A673 (cell line): Measurements from ENCODE around the gene GNAI2. TPM values are rescaled to one million over a fixed set of nuclear protein-coding genes. Genes with fewer than 3 reads are reported as not detected.

Experiments used
- BruUV-seq: library from RNA; stranded (reverse); fragments of 400-500 nt; replicated peaks from 2 replicates; lab custom pipeline; 2021; lab: Mats Ljungman, UMichigan
- CTCF ChIA-PET: fragments of 300-600 bp; sonication (Branson Sonifier 250); formaldehyde crosslinking; loops from one replicate; lab custom pipeline; 2022; ENCODE audit warnings: antibody characterized with exemption; lab: Charles Lee
- POLR2A ChIA-PET: fragments of 300-600 bp; sonication (Branson Sonifier 250); formaldehyde crosslinking; loops from one replicate; lab custom pipeline; 2022; ENCODE audit warnings: antibody characterized with exemption; ENCODE audit not compliant: low non-redundant PET; lab: Charles Lee
- DNase-seq: peaks from one replicate; pipeline ENCODE4 v3.0.0-alpha.2; 2015; ENCODE audit warnings: low spot score
- H3K27ac ChIP-seq: fragments of 200-600 bp; sonication (generic); 2 replicates; pipeline ENCODE4 v1.5.1; 2016; ENCODE audit warnings: mixed run types, low read depth, mild to moderate bottlenecking, mixed read lengths, antibody characterized with exemption, low read length; ENCODE audit not compliant: poor library complexity, severe bottlenecking
- H3K27me3 ChIP-seq: fragments of 200-600 bp; sonication (generic); replicated peaks from 2 replicates; pipeline ENCODE4 v1.6.1; 2017; ENCODE audit warnings: mixed run types, low read depth, mild to moderate bottlenecking, mixed read lengths, antibody characterized with exemption, low read length; ENCODE audit not compliant: insufficient read depth, poor library complexity
- H3K36me3 ChIP-seq: fragments of 200-600 bp; sonication (generic); 2 replicates; pipeline ENCODE4 v1.6.1; 2016; ENCODE audit warnings: mixed run types, mild to moderate bottlenecking, mixed read lengths, antibody characterized with exemption, low read length; ENCODE audit not compliant: insufficient read depth, poor library complexity, severe bottlenecking
- H3K4me1 ChIP-seq: fragments of 200-600 bp; sonication (generic); 2 replicates; pipeline ENCODE4 v1.6.1; 2017; ENCODE audit warnings: mixed run types, mild to moderate bottlenecking, mixed read lengths, antibody characterized with exemption, low read length; ENCODE audit not compliant: insufficient read depth, poor library complexity, severe bottlenecking
- H3K4me3 ChIP-seq: fragments of 200-600 bp; sonication (generic); 2 replicates; pipeline ENCODE4 v1.5.1; 2016; ENCODE audit warnings: low read depth, mixed run types, mild to moderate bottlenecking, mixed read lengths, low read length; ENCODE audit not compliant: poor library complexity, severe bottlenecking
- H3K9me3 ChIP-seq: fragments of 200-600 bp; sonication (generic); 2 replicates; pipeline ENCODE4 v1.6.1; 2016; ENCODE audit warnings: mixed run types, low read depth, mild to moderate bottlenecking, mixed read lengths, antibody characterized with exemption, low read length; ENCODE audit not compliant: poor library complexity, severe bottlenecking
- CTCF ChIP-seq: fragments of 300-800, 200-600 bp; sonication (generic); conservative IDR thresholded peaks from 2 replicates; pipeline ENCODE4 v1.5.1; 2017; ENCODE audit warnings: low read depth, mild to moderate bottlenecking, antibody characterized with exemption, low read length, moderate library complexity, mixed read lengths
- EZH2 ChIP-seq: fragments of 200-600 bp; sonication (generic); IDR thresholded peaks from 2 replicates; pipeline ENCODE4 v1.6.1; 2017; ENCODE audit warnings: borderline replicate concordance, low read depth, mild to moderate bottlenecking, mixed read lengths, antibody characterized with exemption, low read length; ENCODE audit not compliant: poor library complexity, severe bottlenecking
- intact Hi-C: fragments of 100-400 bp; cut with micrococcal nuclease; formaldehyde crosslinking; loops from one replicate; pipeline ENCODE4 v1.10.0; 2022; ENCODE audit not compliant: unreplicated experiment
- total RNA-seq: library from RNA; stranded (reverse); gene quantifications from 2 replicates; pipeline ENCODE4 v1.2.3, GENCODE V29; 2021

GNAI2 gene
- total RNA-seq, 1 experiment from 2014 or later: 115 TPM

- peak; percentile 30 for DNase-seq
- ChIA-PET POLR2A (no interaction called here), CTCF (interaction anchor here (0.6 kb wide), 1 partner anchor 83 kb away, joined by 9 read pairs; no protein-coding TSS in a partner anchor)
- Histone ChIP-seq H3K27me3 (no peaks in the 10 kb centered on the region), H3K4me3 (peak overlapping the region; percentile 76), H3K27ac (peak overlapping the region; percentile 77), H3K4me1 (peaks cover 14% of the 10 kb centered on the region), H3K9me3 (no peaks in the 10 kb centered on the region), H3K36me3 (no peaks in the 10 kb centered on the region)
- TF ChIP-seq CTCF: no peak
- intact Hi-C loops: no loop called here
- BruUV-seq: no TSS peak
Observed at GRCh38 chr3:50238549-50239026, 2.6 kb downstream of the GNAI2 start.

- Histone ChIP-seq H3K27me3 (no peaks in the 10 kb centered on the region), H3K9me3 (no peaks in the 10 kb centered on the region), H3K36me3 (no peaks in the 10 kb centered on the region), H3K27ac (peak overlapping the region; percentile 57), H3K4me1 (peaks cover 14% of the 10 kb centered on the region), H3K4me3 (no peak overlapping the region)
- ChIA-PET POLR2A (no interaction called here), CTCF (no interaction called here)
- BruUV-seq: TSS peak; percentile 3
- no peak for DNase-seq
- TF ChIP-seq EZH2 (no peak), CTCF (no peak)
- intact Hi-C loops: no loop called here
Observed at GRCh38 chr3:50239649-50240048, 3.6 kb downstream of the GNAI2 start.

- H3K36me3 ChIP-seq: no peaks in the 10 kb centered on the region
- POLR2A ChIA-PET: no interaction called here
- peaks cover 14% of the 10 kb centered on the region for H3K4me1 ChIP-seq
- H3K4me3 ChIP-seq: no peak overlapping the region
- DNase-seq: peak; percentile 66
- TF ChIP-seq EZH2 (no peak), CTCF (no peak)
- intact Hi-C loops: no loop called here
- H3K27ac ChIP-seq: peak overlapping the region; percentile 76
- H3K9me3 ChIP-seq: no peaks in the 10 kb centered on the region
- H3K27me3 ChIP-seq: no peaks in the 10 kb centered on the region
- BruUV-seq: no TSS peak
- CTCF ChIA-PET: no interaction called here
Observed at GRCh38 chr3:50241163-50241562, 5.2 kb downstream of the GNAI2 start.
